ENCODE results near the gene MMEL1.

MMEL1 gene

GRCh38 chr1:2541619-2542245 is 91.1 kb downstream of the MMEL1 start:
- DNase-seq = no peak

GRCh38 chr1:2540816-2541492 is 91.9 kb downstream of the MMEL1 start:
- DNase-seq = no peak

Data from NCI-H446 (cell line).